B cell (primary cell): ENCODE results near the gene SIDT2. TPM values are rescaled to one million over a fixed set of nuclear protein-coding genes. Genes with fewer than 3 reads are reported as not detected.

Source experiments
- ATAC-seq: fragments of 200-7000 bp; cut with Tn5 transposase; one replicate; pipeline ENCODE4 v1.10.0; 2021; ENCODE audit warnings: low read depth, mild to moderate bottlenecking, moderate number of reproducible peaks, moderate library complexity
- CTCF ChIA-PET: fragments of 350-600 bp; sonication (Branson Sonifier 250); formaldehyde crosslinking; loops from one replicate; lab custom pipeline; 2021; ENCODE audit warnings: antibody characterized with exemption, inconsistent platforms; lab: Charles Lee
- POLR2A ChIA-PET: fragments of 350-600 bp; sonication (Branson Sonifier 250); formaldehyde crosslinking; loops from one replicate; lab custom pipeline; 2021; ENCODE audit warnings: antibody characterized with exemption; lab: Charles Lee
- DNase-seq: peaks from one replicate; pipeline ENCODE4 v3.0.0; 2013
- H2AFZ ChIP-seq: 2 replicates; pipeline ENCODE4 v1.6.1; 2012; ENCODE audit warnings: mild to moderate bottlenecking, low read depth, low read length; ENCODE audit not compliant: insufficient read depth, poor library complexity, severe bottlenecking
- H3K27ac ChIP-seq, 2 donors: 1 replicate in 1 of 2; 2 replicates in 1 of 2; pipeline ENCODE4 v1.5.1; 2012 to 2013; ENCODE audit warnings: low read length in 2 of 2, mild to moderate bottlenecking in 2 of 2, moderate library complexity in 1 of 2
- H3K27me3 ChIP-seq, 4 experiments: fragments of 200-600 bp in 1 of 4; sonication (generic) in 1 of 4; replicated peaks in 1 of 4; 1 replicate in 2 of 4; 2 replicates in 2 of 4; pipeline versions ENCODE4 v1.6.1 to v1.7.0; 2013 to 2016; ENCODE audit warnings: low read length in 3 of 4, mild to moderate bottlenecking in 2 of 4, mixed read lengths in 1 of 4, moderate library complexity in 1 of 4; ENCODE audit not compliant: insufficient read depth in 4 of 4, control insufficient read depth in 3 of 4; ENCODE audit errors: control extremely low read depth in 1 of 4
- H3K36me3 ChIP-seq, 2 experiments: replicated peaks in 1 of 2; 1 replicate in 1 of 2; 2 replicates in 1 of 2; pipeline versions ENCODE4 v1.6.1 to v1.7.1; 2013; ENCODE audit warnings: low read length in 1 of 2; ENCODE audit not compliant: insufficient read depth in 2 of 2, control insufficient read depth in 1 of 2; ENCODE audit errors: control extremely low read depth in 1 of 2, extremely low read depth in 1 of 2
- H3K4me1 ChIP-seq, 2 donors: fragments of 200-600 bp in 1 of 2; sonication (generic) in 1 of 2; 1 replicate in 1 of 2; 2 replicates in 1 of 2; pipeline versions ENCODE4 v1.5.1 to v1.6.1; 2013 to 2017; ENCODE audit warnings: low read length in 2 of 2; ENCODE audit not compliant: control insufficient read depth in 2 of 2, insufficient read depth in 2 of 2
- H3K4me2 ChIP-seq: replicated peaks from 2 replicates; pipeline ENCODE3; 2012; ENCODE audit warnings: mild to moderate bottlenecking, low read depth, low read length; ENCODE audit not compliant: poor library complexity, severe bottlenecking
- H3K4me3 ChIP-seq, 5 experiments: fragments of 200-600 bp in 1 of 5; sonication (generic) in 1 of 5; 1 replicate in 3 of 5; 2 replicates in 2 of 5; pipeline versions ENCODE4 v1.5.1 to v1.7.0; 2011 to 2016; ENCODE audit warnings: low read length in 4 of 5, mild to moderate bottlenecking in 4 of 5, low read depth in 2 of 5, control low read depth in 1 of 5, moderate library complexity in 1 of 5; ENCODE audit not compliant: insufficient read depth in 1 of 5; ENCODE audit errors: control extremely low read depth in 1 of 5, extremely low read depth in 1 of 5
- H3K79me2 ChIP-seq: fragments of 200-600 bp; sonication (generic); one replicate; pipeline ENCODE4 v1.6.0; 2016; ENCODE audit warnings: low read length; ENCODE audit not compliant: control insufficient read depth, insufficient read depth
- H3K9ac ChIP-seq: fragments of 200-600 bp; sonication (generic); 2 replicates; pipeline ENCODE4 v1.6.1; 2017; ENCODE audit warnings: mild to moderate bottlenecking, low read length, moderate library complexity
- H3K9me3 ChIP-seq, 3 donors: one replicate each; pipeline versions ENCODE4 v1.6.1 to v1.7.1; 2013; ENCODE audit warnings: low read length in 2 of 3; ENCODE audit not compliant: control insufficient read depth in 2 of 3, insufficient read depth in 1 of 3; ENCODE audit errors: control extremely low read depth in 1 of 3
- H4K20me1 ChIP-seq: 2 replicates; pipeline ENCODE4 v1.6.0; 2012; ENCODE audit warnings: mild to moderate bottlenecking, low read length; ENCODE audit not compliant: insufficient read depth, control insufficient read depth, poor library complexity, severe bottlenecking
- H3K27ac Mint-ChIP-seq: one replicate; pipeline ENCODE4 v1.8.0; 2021; ENCODE audit warnings: mixed read lengths
- H3K27me3 Mint-ChIP-seq: one replicate; pipeline ENCODE4 v1.8.0; 2021; ENCODE audit warnings: mixed read lengths
- H3K4me1 Mint-ChIP-seq: one replicate; pipeline ENCODE4 v1.8.0; 2021; ENCODE audit warnings: mixed read lengths
- H3K4me3 Mint-ChIP-seq: one replicate; pipeline ENCODE4 v1.8.0; 2021; ENCODE audit warnings: mixed read lengths
- H3K9me3 Mint-ChIP-seq: one replicate; pipeline ENCODE4 v1.8.0; 2022; ENCODE audit warnings: mixed read lengths; ENCODE audit not compliant: insufficient read depth
- CTCF ChIP-seq: fragments of 200-600 bp; IDR thresholded peaks from one replicate; pipeline ENCODE4 v1.8.0; 2022; ENCODE audit warnings: antibody characterized with exemption, mild to moderate bottlenecking
- EZH2 ChIP-seq: IDR thresholded peaks from 2 replicates; pipeline ENCODE4 v1.6.1; 2012; ENCODE audit warnings: borderline replicate concordance, low read depth, mild to moderate bottlenecking, moderate library complexity, low read length; ENCODE audit not compliant: insufficient read depth, poor library complexity, severe bottlenecking
- WGBS: methylation state at CpG from one replicate; pipeline ENCODE4 v1.1.5; 2013; ENCODE audit warnings: missing lambda C conversion rate; ENCODE audit not compliant: insufficient coverage; 5-methylcytosine and 5-hydroxymethylcytosine counted together
- intact Hi-C: fragments of 100-400 bp; cut with micrococcal nuclease; formaldehyde crosslinking; loops from one replicate; pipeline ENCODE4 v1.10.0; 2022
- polyA plus RNA-seq: library from polyadenylated mRNA; depleted of rRNA; stranded (reverse); fragments of >200 nt; gene quantifications from 2 replicates; pipeline ENCODE4 v1.2.3, GENCODE V29; 2012
- total RNA-seq, 2 donors: library from RNA; stranded (reverse); fragments of 120-200 nt in 1 of 2; gene quantifications; 1 replicate in 1 of 2; 2 replicates in 1 of 2; pipeline versions ENCODE4 v1.2.3 to v1.2.4, GENCODE V29; 2013 to 2022

Gene SIDT2
- total and polyA plus RNA-seq, 2 donors (not counting 1 experiment from before 2014, with no cell fraction given), result 78.9 to 241 TPM

GRCh38 chr11:117214404-117215110, 36.0 kb downstream of the SIDT2 start:
- Mint-ChIP-seq H3K27me3 (no peaks in the 10 kb centered on the region), H3K27ac (peak overlapping the region; percentile 46), H3K4me3 (no peak overlapping the region), H3K4me1 (peaks cover 2% of the 10 kb centered on the region), H3K9me3 (no peaks in the 10 kb centered on the region)
- H3K4me1 ChIP-seq, result no peaks in the 10 kb centered on the region
- no peak overlapping the region for H3K4me2 ChIP-seq
- DNase-seq (no peak), ATAC-seq (no peak)
- no peaks in the 10 kb centered on the region for H4K20me1 ChIP-seq
- intact Hi-C loops, result no loop called here
- H3K27ac ChIP-seq, result no peak overlapping the region
- H3K36me3 ChIP-seq, result peaks cover 4 to 67% of the 10 kb centered on the region in 2 experiments
- H3K27me3 ChIP-seq, result no peaks in the 10 kb centered on the region
- ChIA-PET CTCF (interaction anchor here (0.7 to 19.9 kb wide), 3 partner anchors 36 to 838 kb away, joined by 4 to 309 read pairs (median 4); partner anchors contain the start of gene SIDT2), POLR2A (no interaction called here)
- TF ChIP-seq CTCF (no peak), EZH2 (no peak)
- H2AFZ ChIP-seq, result no peak overlapping the region
- WGBS, result 94% methylated on average over 3 of the region's 7 CpGs
- H3K79me2 ChIP-seq, result peaks cover 19% of the 10 kb centered on the region
- no peak overlapping the region for H3K9ac ChIP-seq
- H3K9me3 ChIP-seq, result no peaks in the 10 kb centered on the region
- no peak overlapping the region for H3K4me3 ChIP-seq
